Stimulated activated memory B cell treated with anti-CD40 and anti-IgM and Interleukin-4, amounts not matched to agents 10 μg/mL and 1 μg/mL and 100 μg/mL, for 72 hours (primary cell): ENCODE measurements around the gene ARGLU1.

Experiments used
- ATAC-seq: fragments of 150-1000 bp; cut with Tn5 transposase; 2 replicates; pipeline ENCODE4 v1.10.0; 2021
- H3K27ac Mint-ChIP-seq: one replicate; pipeline ENCODE4 v1.8.0; 2022; ENCODE audit warnings: mild to moderate bottlenecking, mixed read lengths
- H3K27me3 Mint-ChIP-seq: one replicate; pipeline ENCODE4 v1.8.0; 2022; ENCODE audit warnings: mixed read lengths
- H3K36me3 Mint-ChIP-seq: one replicate; pipeline ENCODE4 v1.8.0; 2022; ENCODE audit warnings: mixed read lengths
- H3K4me1 Mint-ChIP-seq: one replicate; pipeline ENCODE4 v1.8.0; 2022; ENCODE audit warnings: mixed read lengths
- H3K4me3 Mint-ChIP-seq: one replicate; pipeline ENCODE4 v1.8.0; 2022; ENCODE audit warnings: mild to moderate bottlenecking, moderate library complexity, mixed read lengths
- H3K9me3 Mint-ChIP-seq: one replicate; pipeline ENCODE4 v1.8.0; 2022; ENCODE audit warnings: mixed read lengths

Gene ARGLU1

GRCh38 chr13:106513025-106513983, 54.6 kb downstream of the ARGLU1 start:
- Mint-ChIP-seq H3K27me3 (peaks cover 9% of the 10 kb centered on the region), H3K27ac (no peak overlapping the region), H3K36me3 (no peaks in the 10 kb centered on the region), H3K4me1 (no peaks in the 10 kb centered on the region), H3K4me3 (no peak overlapping the region), H3K9me3 (no peaks in the 10 kb centered on the region)
- ATAC-seq: no peak

- no peaks in the 10 kb centered on the region for H3K27me3 Mint-ChIP-seq
- no peaks in the 10 kb centered on the region for H3K36me3 Mint-ChIP-seq
- no peak overlapping the region for H3K27ac Mint-ChIP-seq
- no peaks in the 10 kb centered on the region for H3K4me1 Mint-ChIP-seq
- no peak overlapping the region for H3K4me3 Mint-ChIP-seq
- no peaks in the 10 kb centered on the region for H3K9me3 Mint-ChIP-seq
- ATAC-seq: no peak
Observed at GRCh38 chr13:106507560-106508274, 60.2 kb downstream of the ARGLU1 start.

GRCh38 chr13:106506286-106506685, 61.7 kb downstream of the ARGLU1 start:
- Mint-ChIP-seq H3K36me3 (no peaks in the 10 kb centered on the region), H3K27me3 (peaks cover 9% of the 10 kb centered on the region), H3K4me3 (no peak overlapping the region), H3K9me3 (no peaks in the 10 kb centered on the region), H3K4me1 (no peaks in the 10 kb centered on the region), H3K27ac (no peak overlapping the region)
- no peak for ATAC-seq

GRCh38 chr13:106505732-106506131, 62.2 kb downstream of the ARGLU1 start:
- H3K4me3 Mint-ChIP-seq: no peak overlapping the region
- no peaks in the 10 kb centered on the region for H3K36me3 Mint-ChIP-seq
- H3K4me1 Mint-ChIP-seq: no peaks in the 10 kb centered on the region
- H3K9me3 Mint-ChIP-seq: no peaks in the 10 kb centered on the region
- H3K27me3 Mint-ChIP-seq: peaks cover 10% of the 10 kb centered on the region
- no peak for ATAC-seq
- no peak overlapping the region for H3K27ac Mint-ChIP-seq

DNA sequence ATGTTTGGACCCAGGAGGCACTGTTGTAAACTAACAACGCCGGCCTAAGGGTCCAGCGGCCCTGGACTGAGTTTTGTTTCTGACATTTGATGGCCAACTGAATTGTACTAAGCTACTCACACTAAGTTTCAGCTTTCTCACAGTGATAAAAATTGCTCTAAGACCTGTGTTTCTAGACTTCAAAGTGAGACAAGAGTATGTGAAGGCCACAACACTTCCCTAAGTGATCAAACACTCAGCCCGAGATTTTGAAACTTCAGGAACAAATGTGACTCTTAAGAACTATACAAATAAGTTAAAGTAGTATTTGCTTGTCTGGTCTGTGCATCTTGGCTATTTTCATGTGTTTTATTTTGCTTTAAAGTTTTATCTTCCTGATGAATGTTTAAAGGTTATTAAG, 62.6 kb downstream of the ARGLU1 start:
- ATAC-seq: no peak
- H3K27ac Mint-ChIP-seq: no peak overlapping the region

DNA sequence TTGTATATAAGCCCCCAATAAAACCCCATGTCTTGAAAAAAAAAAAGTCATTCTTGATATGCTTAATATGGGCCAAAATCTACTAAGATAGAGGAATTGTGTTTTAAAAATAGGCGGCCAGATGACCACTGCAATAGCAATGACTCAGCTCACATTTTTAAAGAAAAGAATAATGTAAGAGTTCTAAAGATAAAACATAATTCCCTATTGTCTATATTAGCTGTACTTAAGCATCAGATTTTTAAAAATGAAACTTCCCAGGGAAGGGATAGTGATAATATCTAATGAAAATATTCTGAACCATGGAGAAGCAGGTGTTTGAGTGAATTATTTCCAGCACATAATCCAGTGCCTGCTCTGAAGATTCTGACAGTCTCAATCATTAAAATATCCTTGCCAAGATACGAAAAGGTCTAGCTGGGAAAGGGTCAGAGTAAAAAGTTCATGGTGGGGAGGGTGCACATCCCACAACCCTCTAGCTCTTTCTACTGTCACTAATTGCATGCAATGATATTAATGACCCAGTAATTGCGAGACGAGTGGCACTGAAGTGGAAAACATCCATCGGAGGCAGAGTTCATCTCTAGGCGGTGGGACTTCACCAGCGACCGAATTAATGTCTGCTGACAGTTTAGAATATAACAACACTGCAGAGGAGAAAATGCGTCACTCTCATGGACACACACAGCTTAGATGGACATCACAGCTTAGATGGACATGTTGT, 64.0 kb downstream of the ARGLU1 start:
- Mint-ChIP-seq H3K36me3 (no peaks in the 10 kb centered on the region), H3K4me1 (no peaks in the 10 kb centered on the region), H3K4me3 (no peak overlapping the region), H3K9me3 (no peaks in the 10 kb centered on the region), H3K27me3 (peaks cover 25% of the 10 kb centered on the region), H3K27ac (no peak overlapping the region)
- ATAC-seq: no peak

More for the DNA sequence above, 62.6 kb downstream of the ARGLU1 start:
- Mint-ChIP-seq H3K4me3 (no peak overlapping the region), H3K27me3 (peaks cover 14% of the 10 kb centered on the region), H3K9me3 (no peaks in the 10 kb centered on the region), H3K4me1 (no peaks in the 10 kb centered on the region), H3K36me3 (no peaks in the 10 kb centered on the region)

DNA sequence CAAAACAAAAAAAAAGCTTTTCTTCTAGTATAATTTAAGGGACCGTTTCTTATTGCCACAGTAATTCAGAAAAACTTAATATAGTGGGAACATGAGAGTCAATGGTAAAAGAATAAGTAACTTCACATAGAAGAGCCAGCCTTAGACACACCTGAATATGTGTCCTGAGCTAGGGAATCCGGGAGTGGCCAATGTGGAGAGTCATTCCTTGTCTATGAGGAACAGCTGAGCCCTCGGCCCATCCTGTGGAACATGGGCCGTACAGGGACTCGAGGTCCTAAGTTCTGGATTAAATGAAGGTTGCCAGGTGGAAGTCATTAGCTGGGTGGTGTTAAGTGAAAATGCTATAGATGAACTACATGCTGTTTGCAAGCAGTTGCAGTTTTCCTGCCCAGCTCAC, 64.7 kb downstream of the ARGLU1 start:
- no peak for ATAC-seq
- Mint-ChIP-seq H3K9me3 (no peaks in the 10 kb centered on the region), H3K36me3 (no peaks in the 10 kb centered on the region), H3K27ac (no peak overlapping the region), H3K4me3 (no peak overlapping the region), H3K4me1 (peaks cover under 1% of the 10 kb centered on the region), H3K27me3 (peaks cover 32% of the 10 kb centered on the region)

- Mint-ChIP-seq H3K9me3 (no peaks in the 10 kb centered on the region), H3K36me3 (no peaks in the 10 kb centered on the region), H3K27ac (no peak overlapping the region), H3K27me3 (peaks cover 57% of the 10 kb centered on the region), H3K4me1 (peaks cover 6% of the 10 kb centered on the region), H3K4me3 (no peak overlapping the region)
- no peak for ATAC-seq
Observed at GRCh38 chr13:106500445-106500844, 67.5 kb downstream of the ARGLU1 start.

- no peak for ATAC-seq
- Mint-ChIP-seq H3K27me3 (peaks cover 59% of the 10 kb centered on the region), H3K4me1 (peaks cover 6% of the 10 kb centered on the region), H3K36me3 (no peaks in the 10 kb centered on the region), H3K27ac (no peak overlapping the region), H3K4me3 (no peak overlapping the region), H3K9me3 (no peaks in the 10 kb centered on the region)
Observed at GRCh38 chr13:106499896-106500295, 68.0 kb downstream of the ARGLU1 start.

DNA sequence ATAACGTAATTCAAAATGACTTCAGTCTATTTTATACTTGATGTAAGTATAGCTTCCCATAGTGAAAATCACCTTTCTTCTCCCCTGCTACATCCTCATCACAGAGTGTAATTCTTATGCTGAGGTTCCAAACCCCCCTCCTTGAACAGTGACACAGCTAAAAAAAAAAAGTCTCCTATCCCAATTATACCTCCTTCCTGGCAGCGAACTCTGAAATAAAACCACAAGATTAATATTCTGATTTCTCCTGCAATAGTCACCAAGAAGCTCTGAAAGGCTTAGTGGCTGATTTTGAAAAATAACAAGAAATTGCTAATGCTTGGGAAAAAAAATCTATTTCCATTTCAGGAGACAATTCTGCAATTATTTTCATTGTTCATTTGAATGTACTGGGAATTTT, 68.8 kb downstream of the ARGLU1 start:
- no peak for ATAC-seq
- Mint-ChIP-seq H3K4me1 (peaks cover 6% of the 10 kb centered on the region), H3K27ac (no peak overlapping the region), H3K36me3 (no peaks in the 10 kb centered on the region), H3K4me3 (no peak overlapping the region), H3K27me3 (peaks cover 59% of the 10 kb centered on the region), H3K9me3 (no peaks in the 10 kb centered on the region)

DNA sequence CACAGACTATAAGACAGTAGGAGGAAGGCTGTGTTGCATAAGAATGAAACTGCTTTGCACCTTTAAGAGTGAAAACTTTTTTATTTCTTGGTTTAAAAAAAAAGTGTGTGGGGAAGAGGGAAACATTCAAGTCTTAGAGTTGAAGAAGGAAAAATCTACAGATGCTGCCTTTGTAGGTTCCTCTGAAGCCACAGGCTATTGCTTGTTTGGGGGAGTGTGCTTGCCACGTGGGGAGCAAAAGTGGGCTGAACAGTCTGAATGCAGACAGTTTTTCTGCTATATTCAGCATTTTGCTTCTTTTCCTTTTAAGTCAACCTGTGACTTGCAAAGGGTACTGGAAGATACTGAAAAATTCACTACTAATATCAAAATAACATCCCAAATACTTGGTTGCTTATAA, 69.4 kb downstream of the ARGLU1 start:
- no peak for ATAC-seq
- Mint-ChIP-seq H3K27me3 (peaks cover 59% of the 10 kb centered on the region), H3K27ac (no peak overlapping the region), H3K4me3 (no peak overlapping the region), H3K9me3 (no peaks in the 10 kb centered on the region), H3K4me1 (peaks cover 11% of the 10 kb centered on the region), H3K36me3 (no peaks in the 10 kb centered on the region)

- peaks cover 60% of the 10 kb centered on the region for H3K27me3 Mint-ChIP-seq
Observed at GRCh38 chr13:106498158-106498557, 69.8 kb downstream of the ARGLU1 start.

GRCh38 chr13:106497079-106497478, 70.9 kb downstream of the ARGLU1 start:
- no peak overlapping the region for H3K27ac Mint-ChIP-seq
- peaks cover 65% of the 10 kb centered on the region for H3K27me3 Mint-ChIP-seq
- H3K36me3 Mint-ChIP-seq: no peaks in the 10 kb centered on the region
- peaks cover 15% of the 10 kb centered on the region for H3K4me1 Mint-ChIP-seq
- no peak overlapping the region for H3K4me3 Mint-ChIP-seq
- no peak for ATAC-seq
- H3K9me3 Mint-ChIP-seq: no peaks in the 10 kb centered on the region

More at GRCh38 chr13:106498158-106498557, 69.8 kb downstream of the ARGLU1 start:
- Mint-ChIP-seq H3K4me3 (no peak overlapping the region), H3K36me3 (no peaks in the 10 kb centered on the region), H3K9me3 (no peaks in the 10 kb centered on the region), H3K4me1 (peaks cover 14% of the 10 kb centered on the region), H3K27ac (no peak overlapping the region)
- ATAC-seq: no peak

- no peak overlapping the region for H3K27ac Mint-ChIP-seq
- no peak overlapping the region for H3K4me3 Mint-ChIP-seq
- ATAC-seq: no peak
- H3K4me1 Mint-ChIP-seq: peaks cover 23% of the 10 kb centered on the region
- H3K36me3 Mint-ChIP-seq: no peaks in the 10 kb centered on the region
- H3K9me3 Mint-ChIP-seq: no peaks in the 10 kb centered on the region
- peaks cover 70% of the 10 kb centered on the region for H3K27me3 Mint-ChIP-seq
Observed at GRCh38 chr13:106496072-106496997, 71.6 kb downstream of the ARGLU1 start.
